Neural progenitor cell (in vitro differentiated cells): ENCODE measurements around the gene TGM4. TPM values are rescaled to one million over a fixed set of nuclear protein-coding genes. Genes with fewer than 3 reads are reported as not detected.

ENCODE experiments used
- DNase-seq: peaks from one replicate; pipeline ENCODE4 v3.0.0-alpha.2; 2016; ENCODE audit warnings: low spot score
- H2AFZ ChIP-seq: fragments of 200-600 bp; sonication (generic); replicated peaks from 2 replicates; pipeline ENCODE4 v1.6.1; 2016; ENCODE audit warnings: antibody characterized with exemption
- H3F3A ChIP-seq: fragments of 200-600 bp; sonication (generic); 2 replicates; pipeline ENCODE4 v1.6.1; 2016; ENCODE audit warnings: antibody characterized with exemption, low read depth
- H3K27ac ChIP-seq: fragments of 200-600 bp; sonication (generic); 2 replicates; pipeline ENCODE4 v1.5.1; 2016; ENCODE audit warnings: mild to moderate bottlenecking
- H3K27me3 ChIP-seq: fragments of 200-600 bp; sonication (generic); 2 replicates; pipeline ENCODE4 v1.6.1; 2016; ENCODE audit warnings: mild to moderate bottlenecking, moderate library complexity
- H3K36me3 ChIP-seq: fragments of 200-600 bp; sonication (generic); 2 replicates; pipeline ENCODE4 v1.5.1; 2016
- H3K4me1 ChIP-seq: fragments of 200-600 bp; sonication (generic); 2 replicates; pipeline ENCODE4 v1.6.1; 2016; ENCODE audit warnings: mixed run types
- H3K4me2 ChIP-seq: fragments of 200-600 bp; sonication (generic); 2 replicates; pipeline ENCODE4 v1.6.1; 2016
- H3K4me3 ChIP-seq: fragments of 200-600 bp; sonication (generic); 2 replicates; pipeline ENCODE4 v1.5.1; 2016
- H3K79me2 ChIP-seq: fragments of 200-600 bp; sonication (generic); 2 replicates; pipeline ENCODE4 v1.6.1; 2016; ENCODE audit warnings: low read depth
- H3K9ac ChIP-seq: fragments of 200-600 bp; sonication (generic); 2 replicates; pipeline ENCODE4 v1.6.1; 2016
- H3K9me3 ChIP-seq: fragments of 200-600 bp; sonication (generic); 2 replicates; pipeline ENCODE4 v1.5.1; 2016; ENCODE audit warnings: low read depth
- H4K20me1 ChIP-seq: fragments of 200-600 bp; sonication (generic); 2 replicates; pipeline ENCODE4 v1.6.1; 2016; ENCODE audit warnings: low read depth
- H3K27ac Mint-ChIP-seq: 3 replicates; pipeline ENCODE4 v1.8.0; 2021; ENCODE audit warnings: mixed read lengths
- H3K27me3 Mint-ChIP-seq: 2 replicates; pipeline ENCODE4 v1.8.0; 2022; ENCODE audit warnings: low read depth, mild to moderate bottlenecking, inconsistent platforms, moderate library complexity, mixed read lengths; ENCODE audit not compliant: insufficient read depth
- H3K36me3 Mint-ChIP-seq: 3 replicates; pipeline ENCODE4 v1.8.0; 2021; ENCODE audit warnings: mixed read lengths
- H3K4me1 Mint-ChIP-seq: 3 replicates; pipeline ENCODE4 v1.8.0; 2021; ENCODE audit warnings: mixed read lengths
- H3K4me3 Mint-ChIP-seq: 3 replicates; pipeline ENCODE4 v1.8.0; 2021; ENCODE audit warnings: mild to moderate bottlenecking, moderate library complexity, mixed read lengths
- H3K9me3 Mint-ChIP-seq: 3 replicates; pipeline ENCODE4 v1.8.0; 2020; ENCODE audit warnings: mixed read lengths
- CTCF ChIP-seq: fragments of 200-600 bp; sonication (generic); IDR thresholded peaks from 2 replicates; pipeline ENCODE4 v1.5.1; 2017; ENCODE audit warnings: antibody characterized with exemption, mild to moderate bottlenecking
- EZH2 ChIP-seq: fragments of 200-600 bp; sonication (generic); IDR thresholded peaks from 2 replicates; pipeline ENCODE4 v1.6.1; 2017; ENCODE audit warnings: antibody characterized with exemption, mild to moderate bottlenecking, moderate library complexity
- EZH2phosphoT487 ChIP-seq: fragments of 200-600 bp; sonication (generic); IDR thresholded peaks from 2 replicates; pipeline ENCODE4 v1.6.1; 2017; ENCODE audit warnings: antibody characterized with exemption
- total RNA-seq: library from RNA; depleted of rRNA; stranded (reverse); fragments of >200 nt; gene quantifications from 2 replicates; pipeline ENCODE4 v1.2.3, GENCODE V29; 2015; ENCODE audit warnings: low replicate concordance

Gene TGM4
- total RNA-seq, 1 donor from 2014 or later = 0.04 TPM

- no peaks in the 10 kb centered on the region for H3K27me3 ChIP-seq
- H3K36me3 Mint-ChIP-seq = peaks cover 50% of the 10 kb centered on the region
- no peak for TF ChIP-seq EZH2
- TF ChIP-seq EZH2phosphoT487 = no peak
- TF ChIP-seq CTCF = no peak
- no peak for DNase-seq
- H3K27me3 Mint-ChIP-seq = no peaks in the 10 kb centered on the region
- H3K4me1 ChIP-seq = no peaks in the 10 kb centered on the region
- no peak overlapping the region for H3K9ac ChIP-seq
- no peaks in the 10 kb centered on the region for H3F3A ChIP-seq
- no peak overlapping the region for H3K27ac Mint-ChIP-seq
- no peaks in the 10 kb centered on the region for H3K9me3 ChIP-seq
- H3K4me3 ChIP-seq = no peak overlapping the region
- H3K4me3 Mint-ChIP-seq = no peak overlapping the region
- no peaks in the 10 kb centered on the region for H3K79me2 ChIP-seq
- H3K36me3 ChIP-seq = peaks cover 22% of the 10 kb centered on the region
- H3K4me2 ChIP-seq = no peak overlapping the region
- H3K9me3 Mint-ChIP-seq = peaks cover 8% of the 10 kb centered on the region
- H3K4me1 Mint-ChIP-seq = no peaks in the 10 kb centered on the region
- H2AFZ ChIP-seq = no peak overlapping the region
- H3K27ac ChIP-seq = no peak overlapping the region
- no peaks in the 10 kb centered on the region for H4K20me1 ChIP-seq
These were observed 38.7 kb upstream of the TGM4 start for GRCh38 chr3:44835684-44836083.

- Histone ChIP-seq H3K4me3 (no peak overlapping the region), H3K27me3 (no peaks in the 10 kb centered on the region), H3K27ac (no peak overlapping the region), H3K36me3 (peaks cover 24% of the 10 kb centered on the region), H3K9me3 (no peaks in the 10 kb centered on the region), H4K20me1 (no peaks in the 10 kb centered on the region), H3K79me2 (no peaks in the 10 kb centered on the region), H3F3A (no peaks in the 10 kb centered on the region), H3K9ac (no peak overlapping the region), H3K4me2 (no peak overlapping the region), H2AFZ (no peak overlapping the region), H3K4me1 (no peaks in the 10 kb centered on the region)
- Mint-ChIP-seq H3K36me3 (peaks cover 36% of the 10 kb centered on the region), H3K9me3 (no peaks in the 10 kb centered on the region), H3K4me1 (no peaks in the 10 kb centered on the region), H3K27me3 (no peaks in the 10 kb centered on the region), H3K27ac (no peak overlapping the region), H3K4me3 (no peak overlapping the region)
- no peak for DNase-seq
- TF ChIP-seq EZH2phosphoT487 (no peak), CTCF (no peak), EZH2 (no peak)
These were observed 32.0 kb upstream of the TGM4 start for GRCh38 chr3:44842376-44842775.

- H3K27ac ChIP-seq = no peak overlapping the region
- H3K4me1 ChIP-seq = no peaks in the 10 kb centered on the region
- no peaks in the 10 kb centered on the region for H3K27me3 Mint-ChIP-seq
- no peak overlapping the region for H3K9ac ChIP-seq
- H3K4me1 Mint-ChIP-seq = no peaks in the 10 kb centered on the region
- DNase-seq = no peak
- H3K27ac Mint-ChIP-seq = no peak overlapping the region
- H3K79me2 ChIP-seq = no peaks in the 10 kb centered on the region
- H3K4me2 ChIP-seq = no peak overlapping the region
- no peaks in the 10 kb centered on the region for H3F3A ChIP-seq
- no peaks in the 10 kb centered on the region for H3K27me3 ChIP-seq
- no peak overlapping the region for H2AFZ ChIP-seq
- no peaks in the 10 kb centered on the region for H3K9me3 Mint-ChIP-seq
- H3K4me3 ChIP-seq = no peak overlapping the region
- peaks cover 21% of the 10 kb centered on the region for H3K36me3 ChIP-seq
- H4K20me1 ChIP-seq = no peaks in the 10 kb centered on the region
- TF ChIP-seq CTCF (no peak), EZH2phosphoT487 (no peak), EZH2 (no peak)
- H3K4me3 Mint-ChIP-seq = no peak overlapping the region
- peaks cover 22% of the 10 kb centered on the region for H3K36me3 Mint-ChIP-seq
- H3K9me3 ChIP-seq = no peaks in the 10 kb centered on the region
These were observed 28.6 kb upstream of the TGM4 start for GRCh38 chr3:44845528-44846520.
